ENCODE data around the gene RAB43.
"Not testable (repeated sequence)": the region's sequence is repeated elsewhere in the genome, so short reads cannot be mapped to it uniquely, and the experiment has no call there.

The RAB43 gene

DNA sequence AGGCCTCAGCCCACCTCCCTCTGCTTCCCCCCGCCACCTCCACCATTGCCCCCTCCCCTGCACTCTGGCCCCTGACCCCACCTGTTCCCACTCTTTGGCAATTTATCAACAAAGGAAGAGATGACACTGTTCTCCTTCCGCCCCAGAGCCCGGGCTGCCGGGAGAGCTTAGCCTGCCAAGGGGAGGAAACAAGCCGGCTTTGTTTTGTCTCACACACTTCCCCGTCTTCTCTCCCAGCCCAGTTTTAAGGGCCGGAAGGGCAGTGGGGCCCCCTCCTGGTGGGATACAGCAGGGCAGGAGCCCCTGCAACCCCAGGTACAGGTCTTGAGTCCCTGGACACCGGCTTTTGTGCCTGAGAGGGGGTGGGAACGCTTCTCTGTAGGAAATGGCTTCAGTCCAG lies 33.7 kb downstream of the RAB43 start:
- DNase-seq: peak in 1 of 2 donors; percentile 12

GRCh38 chr3:129087138-129087702 lies 34.4 kb downstream of the RAB43 start:
- DNase-seq: no peak

GRCh38 chr3:129085818-129086217 lies 35.8 kb downstream of the RAB43 start:
- DNase-seq: no peak

DNA sequence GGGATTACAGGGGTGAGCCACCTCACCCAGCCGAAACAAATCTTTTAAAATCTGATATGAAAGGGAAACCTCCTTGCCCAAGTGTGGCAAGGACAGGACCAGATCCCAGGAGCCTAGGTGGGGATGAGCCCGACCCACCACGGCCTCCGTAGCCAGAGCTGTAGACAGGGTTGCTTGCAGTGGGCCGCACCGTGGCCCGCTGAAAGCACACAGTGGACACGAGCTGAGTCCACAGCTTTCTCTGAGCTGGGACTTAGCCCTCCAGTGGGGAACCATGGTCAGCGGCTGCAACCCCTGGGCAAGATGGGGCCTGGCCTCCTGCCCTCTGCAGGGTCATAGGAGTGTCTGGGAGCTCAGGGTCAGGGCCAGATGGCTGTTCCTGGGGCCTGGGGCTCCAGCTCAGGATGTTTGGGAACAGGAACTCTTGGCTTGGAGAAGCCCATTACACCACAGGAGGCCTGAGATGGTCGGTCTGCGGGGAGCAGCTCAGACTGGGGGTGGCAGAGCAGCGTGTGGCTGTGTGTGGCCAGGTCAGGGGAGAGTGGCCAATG lies 36.4 kb downstream of the RAB43 start:
- DNase-seq: no peak

GRCh38 chr3:129084501-129084900 lies 37.1 kb downstream of the RAB43 start:
- no peak for DNase-seq

- DNase-seq: no peak
Measured at GRCh38 chr3:129082026-129082425, 39.6 kb downstream of the RAB43 start.

GRCh38 chr3:129081503-129081902 lies 40.1 kb downstream of the RAB43 start:
- DNase-seq: no peak

GRCh38 chr3:129078510-129078909 lies 43.1 kb downstream of the RAB43 start:
- no peak for DNase-seq

- DNase-seq: no peak
Measured at GRCh38 chr3:129077222-129077621, 44.4 kb downstream of the RAB43 start.

DNA sequence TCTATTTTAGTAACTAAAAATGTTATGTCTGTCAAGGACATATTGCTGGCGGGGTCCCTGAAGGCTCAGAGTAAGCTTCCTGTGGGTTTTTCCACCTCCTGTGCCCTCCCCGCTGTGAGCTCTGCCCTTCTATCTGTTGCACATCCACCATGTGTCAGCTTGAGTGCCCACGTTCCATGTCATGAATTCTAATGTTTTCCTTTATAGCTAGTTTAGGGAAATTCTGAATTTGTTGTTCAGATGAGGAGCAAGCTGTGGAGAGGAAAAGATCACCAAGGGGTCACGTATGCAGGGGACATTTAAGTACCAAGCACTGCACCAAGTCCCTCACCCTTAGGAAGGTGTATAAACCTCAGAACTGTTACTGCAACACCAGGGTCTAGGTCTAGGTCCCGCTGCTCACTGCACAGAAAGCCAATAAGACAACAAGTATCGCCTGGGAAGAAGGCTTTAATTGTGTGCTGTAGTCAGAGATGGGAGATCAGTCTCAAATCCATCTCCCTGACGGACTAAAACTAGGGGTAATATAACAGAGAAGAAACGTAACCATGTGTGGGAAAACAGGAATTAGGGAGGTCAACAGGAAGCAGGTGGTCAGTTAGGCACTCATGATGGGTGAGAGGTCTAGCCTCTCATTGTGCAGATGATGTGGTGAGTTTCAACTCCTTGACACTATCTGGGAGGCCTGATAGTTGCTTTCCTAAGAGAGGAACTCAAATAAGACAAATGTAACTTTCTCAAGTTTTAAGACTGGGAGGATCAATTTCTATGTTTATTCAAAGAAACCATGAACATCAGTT lies 51.3 kb downstream of the RAB43 start:
- no peak for DNase-seq

DNA sequence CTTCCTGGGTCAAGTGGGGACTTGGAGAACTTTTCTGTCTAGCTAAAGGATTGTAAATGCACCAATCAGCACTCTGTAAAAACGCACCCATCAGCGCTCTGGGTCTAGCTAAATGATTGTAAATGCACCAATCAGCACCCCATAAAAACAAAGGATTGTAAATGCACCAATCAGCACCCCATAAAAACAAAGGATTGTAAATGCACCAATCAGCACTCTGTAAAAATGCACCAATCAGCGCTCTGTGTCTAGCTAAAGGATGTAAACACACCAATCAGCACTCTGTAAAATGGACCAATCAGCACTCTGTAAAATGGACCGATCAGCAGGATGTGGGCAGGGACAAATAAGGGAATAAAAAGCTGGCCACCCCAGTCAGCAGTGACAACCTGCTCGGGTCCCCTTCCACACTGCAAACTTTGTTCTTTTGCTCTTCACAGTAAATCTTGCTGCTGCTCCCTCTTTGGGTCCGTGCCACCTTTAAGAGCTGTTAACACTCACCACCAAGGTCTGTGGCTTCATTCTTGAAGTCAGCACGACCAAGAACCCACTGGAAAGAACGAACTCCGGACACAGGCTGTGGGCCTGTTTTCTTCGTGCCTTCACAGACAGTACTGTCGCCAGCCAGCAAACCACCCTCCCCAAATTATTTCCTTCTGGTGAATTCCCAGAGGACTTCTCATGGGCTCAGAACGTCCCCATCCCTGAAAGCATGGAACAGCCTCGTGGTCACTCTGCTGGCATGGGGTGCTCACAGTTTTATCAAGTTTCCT lies 52.1 kb downstream of the RAB43 start:
- not testable (repeated sequence) for DNase-seq

DNA sequence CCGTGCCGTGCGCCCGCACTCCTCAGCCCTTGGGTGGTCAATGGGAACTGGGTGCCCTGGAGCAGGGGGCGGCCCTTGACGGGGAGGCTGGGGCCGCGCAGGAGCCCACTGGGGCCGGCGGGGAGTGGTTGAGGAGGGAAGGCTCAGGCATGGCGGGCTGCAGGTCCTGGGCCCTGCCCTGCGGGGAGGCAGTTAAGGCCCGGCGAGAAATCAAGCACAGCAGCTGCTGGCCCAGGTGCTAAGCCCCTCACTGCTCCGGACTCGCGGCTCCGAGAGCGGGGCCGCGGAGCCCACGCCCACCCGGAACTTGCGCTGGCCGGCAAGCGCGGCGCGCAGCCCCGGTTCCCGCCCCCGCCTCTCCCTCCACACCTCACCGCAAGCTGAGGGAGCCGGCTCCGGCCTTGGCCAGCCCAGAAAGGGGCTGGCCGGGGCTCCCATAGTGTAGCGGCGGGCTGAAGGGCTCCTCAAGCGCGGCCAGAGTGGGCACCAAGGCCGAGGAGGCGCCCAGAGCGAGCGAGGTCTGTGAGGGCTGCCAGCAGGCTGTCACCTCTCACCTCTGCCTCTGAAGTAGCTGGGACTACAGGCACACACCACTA lies 53.2 kb downstream of the RAB43 start:
- no peak for DNase-seq

GRCh38 chr3:129067719-129068118 lies 53.9 kb downstream of the RAB43 start:
- DNase-seq: not testable (repeated sequence)

DNA sequence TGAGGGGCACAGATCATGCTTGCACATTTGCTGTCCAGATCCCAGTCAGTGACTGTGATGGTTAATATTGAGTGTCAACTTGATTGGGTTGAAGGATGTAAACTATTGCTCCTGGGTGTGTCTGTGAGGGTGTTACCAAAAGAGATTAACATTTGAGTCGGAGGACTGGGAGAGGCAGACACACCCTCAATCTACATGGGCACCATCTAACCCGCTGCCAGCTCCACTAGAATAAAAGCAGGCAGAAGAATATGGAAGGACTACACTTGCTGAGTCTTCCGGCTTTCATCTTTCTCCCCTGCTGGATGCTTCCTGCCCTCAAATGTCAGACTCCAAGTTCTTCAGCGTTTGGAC lies 55.9 kb downstream of the RAB43 start:
- no peak for DNase-seq

GRCh38 chr3:129065016-129065719 lies 56.4 kb downstream of the RAB43 start:
- no peak for DNase-seq

DNA sequence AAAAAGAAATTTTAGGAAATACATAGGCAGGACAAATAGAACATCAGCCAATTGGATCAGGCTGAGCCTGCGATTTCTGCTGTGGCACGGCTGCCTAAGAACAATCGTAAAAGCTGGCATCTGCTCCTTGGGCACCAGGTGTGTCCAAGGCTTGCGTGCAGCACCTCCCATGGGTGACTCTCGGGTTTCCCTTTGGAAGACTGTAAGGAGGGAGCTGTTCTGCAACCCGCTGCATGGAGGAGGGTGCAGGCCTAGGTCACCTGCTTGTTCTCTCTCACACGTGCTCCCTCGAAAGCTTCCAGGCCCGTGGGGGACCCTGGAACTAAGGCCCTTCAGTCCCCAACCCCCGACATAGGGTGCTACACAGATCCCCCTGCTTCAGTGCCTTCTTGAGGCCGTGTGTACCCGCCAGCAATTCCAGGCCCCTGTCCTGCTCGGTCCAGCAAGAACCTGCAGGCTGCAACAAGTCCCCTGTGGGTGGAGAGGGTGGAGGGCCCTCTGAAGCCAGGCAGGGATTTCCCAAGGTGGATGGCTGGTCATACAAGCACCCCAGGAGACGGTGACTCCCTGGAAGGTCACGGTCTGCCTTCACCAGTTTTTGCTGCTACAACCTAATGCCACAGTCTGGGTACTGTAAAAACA lies 57.6 kb downstream of the RAB43 start:
- no peak for DNase-seq

DNA sequence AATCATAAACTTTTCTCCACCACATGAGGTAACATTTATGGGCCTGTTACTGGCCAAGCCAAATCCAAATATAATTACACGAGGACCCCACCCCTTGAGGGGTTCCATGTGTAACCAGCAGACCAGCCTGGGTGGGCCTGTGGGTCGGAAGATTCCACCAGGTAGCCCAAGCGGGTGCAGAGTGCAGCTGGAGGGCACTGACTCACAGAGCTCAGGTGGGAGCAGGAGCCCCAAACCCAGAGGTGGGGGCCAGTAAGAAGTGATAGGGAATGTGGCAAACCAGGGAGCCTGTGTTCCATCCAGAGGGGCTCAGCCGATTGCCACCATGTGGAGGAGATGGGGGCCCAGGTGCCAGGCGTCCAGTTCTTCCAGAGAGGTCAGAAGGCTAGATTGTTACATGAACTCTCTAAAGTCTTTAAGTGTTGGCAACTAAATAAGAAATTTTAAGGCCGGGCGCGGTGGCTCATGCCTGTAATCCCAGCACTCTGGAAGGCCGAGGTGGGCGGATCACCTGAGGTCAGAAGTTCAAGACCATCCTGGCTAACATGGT lies 58.4 kb downstream of the RAB43 start:
- no peak for DNase-seq

- no peak for DNase-seq
Measured at GRCh38 chr3:129061888-129062834, 59.4 kb downstream of the RAB43 start.

DNA sequence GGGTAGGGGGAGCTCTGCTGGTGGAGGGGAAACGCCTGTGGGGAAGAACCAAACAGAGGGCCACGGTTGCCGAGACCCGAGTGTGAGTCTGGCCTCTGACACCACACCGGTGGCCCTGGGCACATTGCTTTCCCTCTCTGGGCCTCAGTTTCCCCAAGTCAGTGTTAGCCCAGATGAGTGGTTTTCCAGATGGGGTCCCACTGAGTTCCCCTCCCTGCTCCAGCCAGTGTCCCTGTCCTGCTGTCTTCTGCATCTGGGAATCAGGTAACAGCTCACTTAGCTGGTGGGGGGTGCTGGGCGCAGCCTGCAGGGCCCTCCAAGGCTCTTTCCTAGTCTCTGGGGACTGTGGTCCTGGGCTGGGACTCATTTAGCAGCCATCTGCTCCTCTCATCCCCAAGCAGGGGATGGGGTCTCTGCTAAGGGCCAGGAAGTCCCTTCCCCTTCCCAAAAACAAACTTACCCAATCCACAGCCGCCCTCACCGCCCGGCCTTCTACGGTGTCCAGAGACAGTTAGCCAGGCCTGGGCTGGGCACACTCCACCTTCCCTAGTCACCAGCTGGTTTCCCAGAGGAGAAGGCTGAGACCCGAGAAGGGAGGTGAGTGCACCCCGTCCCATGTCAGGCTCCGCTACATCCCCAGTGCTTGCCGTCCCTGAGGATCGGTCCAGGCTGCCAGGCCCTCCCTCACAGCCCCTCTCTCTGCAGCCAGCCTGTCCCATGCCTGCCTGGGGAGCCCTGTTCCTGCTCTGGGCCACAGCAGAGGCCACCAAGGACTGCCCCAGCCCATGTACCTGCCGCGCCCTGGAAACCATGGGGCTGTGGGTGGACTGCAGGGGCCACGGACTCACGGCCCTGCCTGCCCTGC lies 60.3 kb downstream of the RAB43 start:
- no peak for DNase-seq
